ENCODE results near the gene GHSR.

GRCh38 chr3:172441581-172441980 lies 6.7 kb downstream of the GHSR start:
- no peak for TF ChIP-seq CTCF (conservative IDR thresholded peaks at IDR 0.05; ENCODE audit: low read depth, low read length)
- no peak for TF ChIP-seq EZH2 (IDR thresholded peaks at IDR 0.05; ENCODE audit: borderline replicate concordance, low read depth, low read length, poor library complexity, severe bottlenecking)

Data from A673 (cell line).